Amygdala (tissue), 56 donors: ENCODE measurements around the gene NSUN5.
"Not testable (repeated sequence)": the region's sequence is repeated elsewhere in the genome, so short reads cannot be mapped to it uniquely, and the experiment has no call there.

Source experiments
- DNase-seq, 56 donors: peaks; one replicate each; lab custom pipeline; 2025; lab: John Stamatoyannopoulos, UW

NSUN5 gene

DNA sequence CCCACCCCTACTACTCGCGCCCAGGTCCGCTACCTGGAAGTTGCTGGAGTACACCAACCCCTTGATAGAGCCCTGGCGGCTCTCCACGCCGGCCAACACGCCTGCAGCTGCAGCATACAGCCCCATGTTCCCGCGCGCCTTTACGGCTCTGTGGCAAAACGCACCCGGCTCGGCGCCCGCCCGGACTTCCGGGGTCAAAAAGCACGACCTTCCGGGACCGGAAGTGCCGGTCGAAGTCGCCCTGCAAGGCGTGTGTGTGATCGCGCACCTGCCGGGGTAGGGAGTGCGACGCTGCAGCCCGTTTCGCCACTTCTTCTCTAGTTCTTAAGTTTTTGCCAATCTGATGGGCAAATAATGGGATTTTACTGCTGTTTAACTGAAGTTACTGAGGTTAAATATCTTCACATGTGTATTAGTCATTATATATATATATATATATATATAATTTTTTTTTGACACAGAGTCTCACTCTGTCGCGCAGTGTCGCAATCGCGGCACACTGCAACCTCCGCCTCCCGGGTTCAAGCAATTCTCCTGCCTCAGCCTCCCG, at the start of gene NSUN5:
Gene NSUN5 (minus strand): TSS at position 162 of the 550 bp plus-strand sequence. CDS start 36 bp downstream, at position 126.
- peak in 55 of 56 donors; percentile 11 to 86 (median 63) for DNase-seq

DNA sequence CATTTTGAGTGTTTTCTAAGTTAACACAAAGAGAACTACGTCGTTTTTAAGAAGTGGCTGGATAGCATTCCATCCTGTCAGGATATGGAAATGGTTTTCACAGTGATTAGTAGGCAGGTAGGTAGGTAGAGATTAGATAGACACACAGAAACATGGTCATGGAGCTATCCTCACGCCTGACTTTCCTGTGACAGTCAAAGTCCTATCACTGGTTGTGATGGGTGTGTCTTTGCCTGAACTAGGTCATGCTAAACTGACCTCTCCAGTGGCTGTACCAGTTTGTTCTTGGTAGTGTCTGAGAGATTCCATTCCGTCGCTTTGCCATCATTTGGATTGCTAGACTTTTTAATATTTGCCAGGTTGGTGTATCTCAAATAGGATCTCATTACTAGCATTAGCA, 47.5 kb upstream of the NSUN5 start:
- DNase-seq, result no peak

DNA sequence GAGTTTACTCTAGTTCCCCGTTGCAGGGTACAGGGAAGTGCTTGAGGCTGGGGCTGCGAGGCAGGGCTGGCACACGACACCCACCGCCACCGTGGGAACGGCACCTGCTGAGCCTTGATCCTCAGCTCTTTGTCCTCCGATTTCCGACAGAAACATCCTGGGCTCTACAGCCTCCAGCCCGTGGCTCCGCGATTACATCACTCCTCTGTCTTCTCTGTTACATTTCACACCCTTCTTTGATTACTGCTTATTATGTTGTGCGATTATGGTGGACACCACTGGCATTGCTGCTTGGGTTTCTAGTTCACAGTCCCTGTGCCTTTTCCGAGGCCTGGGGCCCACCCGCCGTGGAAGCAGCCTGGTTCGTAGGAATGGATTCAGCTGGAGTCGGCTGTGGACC, 46.2 kb upstream of the NSUN5 start:
- no peak for DNase-seq

DNA sequence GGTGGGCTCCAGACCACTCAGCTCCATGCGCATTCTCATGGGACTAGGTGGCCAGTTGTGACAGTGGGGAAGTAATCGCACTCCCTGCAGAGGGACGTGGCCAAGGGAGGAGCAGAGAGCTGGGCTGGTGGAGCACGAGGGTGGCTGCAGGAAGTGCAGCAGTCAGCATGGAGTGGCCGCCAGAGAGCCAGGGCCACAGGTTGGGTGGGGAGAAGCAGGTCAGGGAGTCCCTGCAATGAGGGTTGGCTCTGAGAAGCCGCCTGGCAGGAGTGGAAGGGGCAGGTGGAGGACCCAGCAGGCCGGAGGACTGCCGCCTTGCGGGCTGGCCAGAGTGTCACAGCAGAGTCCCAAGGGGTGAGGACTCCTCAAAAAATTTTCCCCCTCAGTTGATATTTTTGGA, 45.6 kb upstream of the NSUN5 start:
- DNase-seq, result no peak

DNA sequence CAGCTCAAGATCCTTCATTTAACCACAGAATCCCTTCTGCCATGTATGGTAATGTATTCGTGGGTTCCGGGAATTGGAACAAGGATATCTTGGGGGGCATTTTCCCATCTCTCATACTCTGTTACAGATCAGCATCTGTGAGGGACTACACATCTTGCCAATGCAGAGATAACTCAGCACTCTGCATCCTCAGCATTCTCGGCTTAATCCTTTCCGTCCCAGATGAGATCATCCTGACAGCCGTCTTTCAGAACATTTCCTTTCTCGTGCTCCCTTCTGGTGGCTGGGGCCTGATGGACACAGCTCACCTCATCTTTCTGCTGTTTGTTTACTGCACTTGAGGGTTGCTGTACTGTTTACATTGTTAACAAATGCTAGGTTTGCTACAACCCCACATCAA, 44.6 kb upstream of the NSUN5 start:
- DNase-seq, result no peak

DNA sequence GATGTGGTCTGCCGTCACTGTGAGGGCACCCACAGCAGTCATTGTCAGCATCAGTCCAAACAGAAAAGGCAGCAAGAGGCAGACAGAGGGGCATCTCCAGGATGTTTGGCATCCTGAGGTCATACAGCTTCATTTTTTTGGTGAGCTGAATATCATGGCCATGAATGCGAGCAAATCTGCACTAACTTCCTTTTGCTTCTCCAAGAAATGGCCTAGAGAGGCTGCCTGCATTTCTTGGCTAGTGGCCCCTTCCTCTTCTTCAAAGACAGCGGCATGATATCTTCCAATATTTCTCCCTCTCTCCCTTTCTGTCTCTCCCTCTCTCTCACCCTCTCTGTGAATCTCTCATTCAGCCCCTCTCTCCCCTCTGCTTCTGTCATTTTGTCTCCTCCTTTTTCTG, 44.2 kb upstream of the NSUN5 start:
- no peak for DNase-seq

DNA sequence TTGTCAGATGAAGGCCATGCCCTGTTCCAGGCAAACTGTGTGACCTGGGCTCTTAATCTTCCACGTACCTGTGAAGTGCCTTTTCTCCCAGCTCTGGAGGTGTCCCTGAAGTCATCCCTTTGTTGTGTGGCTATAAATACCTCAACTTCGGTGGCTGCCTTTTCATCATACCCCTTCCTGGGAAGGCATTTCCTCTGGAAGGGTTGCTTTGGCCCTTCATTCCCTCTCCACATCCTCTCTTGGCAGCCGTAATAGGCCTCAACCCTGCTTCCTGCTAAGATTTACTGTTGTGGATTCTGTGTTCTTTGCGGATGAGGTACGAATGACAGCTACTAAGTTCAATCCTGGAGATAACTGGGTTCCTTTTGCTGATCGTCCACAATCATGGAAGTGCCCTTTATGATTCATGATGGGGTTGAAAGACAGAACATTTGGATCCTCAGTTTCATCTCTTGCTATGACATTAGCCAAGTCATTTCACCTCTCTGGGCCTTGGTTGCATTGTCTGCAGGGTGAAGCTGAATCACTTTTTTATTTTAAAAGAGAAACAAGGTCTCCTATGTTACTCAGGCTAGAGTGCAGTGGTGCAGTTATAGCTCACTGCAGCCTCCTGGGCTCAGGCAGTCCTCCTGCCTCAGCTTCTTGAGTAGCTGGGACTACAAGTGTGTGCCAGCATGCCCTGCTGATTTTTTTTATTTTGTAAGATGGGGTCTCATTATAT, 43.0 kb upstream of the NSUN5 start:
- no peak for DNase-seq

DNA sequence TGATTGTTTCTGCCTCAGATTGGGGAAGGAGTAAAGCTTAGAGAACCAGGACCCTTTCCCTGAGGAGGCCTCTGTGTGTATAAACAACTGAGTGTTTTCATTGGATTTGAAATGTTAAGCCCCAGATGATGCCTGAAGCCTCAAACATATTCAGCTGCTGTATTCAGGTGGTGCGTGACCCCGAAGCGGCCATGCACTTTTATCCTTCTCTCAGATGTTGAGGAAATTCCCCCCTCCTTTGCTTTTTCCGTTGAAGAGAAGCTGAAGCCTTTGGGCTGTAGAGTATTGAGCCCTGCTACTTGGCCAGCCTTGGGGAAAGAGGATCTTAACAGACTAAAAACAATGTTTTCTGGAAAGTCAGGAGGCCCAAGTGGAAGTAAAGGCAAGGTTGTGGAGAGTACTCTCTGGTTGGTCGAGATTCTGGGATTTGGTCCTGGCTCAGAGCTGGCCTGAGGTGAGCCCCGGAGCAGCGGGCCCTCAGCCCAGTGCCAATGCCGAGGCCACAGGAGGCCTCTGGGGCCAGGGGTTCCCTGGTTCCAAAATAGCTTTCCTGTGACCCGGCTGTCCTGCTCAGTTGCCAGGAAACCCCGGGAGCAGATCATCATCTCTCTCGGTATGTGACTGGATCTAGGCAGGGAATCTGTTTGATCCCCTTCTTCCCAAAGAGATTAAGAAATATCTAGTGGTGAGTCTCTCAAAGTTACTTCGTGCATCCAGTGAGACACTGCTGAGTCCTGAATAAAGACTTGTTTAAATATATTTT, 41.9 kb upstream of the NSUN5 start:
- DNase-seq, result no peak

DNA sequence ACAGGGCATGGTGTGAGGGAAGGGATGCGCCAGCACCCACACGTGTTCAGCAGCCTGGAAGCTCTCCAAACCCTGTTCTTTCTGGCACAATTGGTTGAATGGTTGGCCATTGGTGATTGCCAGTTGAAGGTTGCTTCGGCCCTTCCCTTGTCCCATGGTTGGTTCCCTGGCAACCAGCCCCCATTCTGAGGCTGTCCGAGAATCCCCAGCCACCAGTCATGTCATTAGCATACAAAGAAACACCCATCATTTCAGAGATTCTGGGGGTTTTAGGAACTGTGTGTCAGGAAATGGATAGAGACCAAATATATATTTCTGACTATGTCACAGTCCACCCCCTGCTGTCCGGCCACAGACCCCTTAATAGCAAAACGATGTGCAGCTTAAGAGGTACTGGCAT, 41.1 kb upstream of the NSUN5 start:
- DNase-seq, result no peak

DNA sequence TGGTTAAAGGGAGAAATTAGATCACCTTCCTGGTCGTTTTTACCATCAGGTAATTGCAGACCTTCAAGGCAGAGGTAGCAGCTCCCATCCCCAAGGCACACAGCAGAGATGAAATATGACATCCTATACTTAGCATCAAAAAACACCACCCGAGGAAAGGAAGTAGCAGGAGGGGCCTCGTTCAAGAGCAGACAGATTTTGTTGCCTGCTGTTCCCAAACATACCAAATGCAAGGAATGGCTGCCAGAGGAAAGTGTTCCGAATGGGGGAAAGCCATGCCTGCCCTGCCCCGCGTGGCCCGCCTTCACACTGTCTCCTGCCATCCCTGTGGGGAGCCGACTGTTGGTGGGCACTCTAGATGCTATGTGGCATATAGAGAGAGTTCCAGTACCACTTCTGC, 37.3 kb upstream of the NSUN5 start:
- DNase-seq, result no peak

DNA sequence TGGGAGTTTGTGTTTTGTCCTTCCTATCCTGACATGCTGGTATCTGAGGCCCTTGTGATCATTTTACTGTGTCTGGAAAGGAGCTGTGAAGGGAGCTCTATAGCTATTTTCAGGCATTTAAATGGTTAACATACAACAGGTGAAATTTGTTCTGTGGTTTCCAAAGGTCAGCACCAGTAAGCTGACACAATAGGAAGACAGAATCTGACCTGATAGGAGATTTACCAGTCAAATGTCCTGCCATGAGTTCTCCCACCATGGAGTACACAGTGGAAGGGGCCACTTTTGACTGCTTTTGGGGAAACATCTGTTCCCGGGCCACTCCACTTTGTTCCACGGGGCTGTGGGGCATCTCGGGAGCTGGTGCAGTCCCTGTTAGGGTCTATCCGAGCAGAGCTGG, 36.9 kb upstream of the NSUN5 start:
- DNase-seq, result no peak

DNA sequence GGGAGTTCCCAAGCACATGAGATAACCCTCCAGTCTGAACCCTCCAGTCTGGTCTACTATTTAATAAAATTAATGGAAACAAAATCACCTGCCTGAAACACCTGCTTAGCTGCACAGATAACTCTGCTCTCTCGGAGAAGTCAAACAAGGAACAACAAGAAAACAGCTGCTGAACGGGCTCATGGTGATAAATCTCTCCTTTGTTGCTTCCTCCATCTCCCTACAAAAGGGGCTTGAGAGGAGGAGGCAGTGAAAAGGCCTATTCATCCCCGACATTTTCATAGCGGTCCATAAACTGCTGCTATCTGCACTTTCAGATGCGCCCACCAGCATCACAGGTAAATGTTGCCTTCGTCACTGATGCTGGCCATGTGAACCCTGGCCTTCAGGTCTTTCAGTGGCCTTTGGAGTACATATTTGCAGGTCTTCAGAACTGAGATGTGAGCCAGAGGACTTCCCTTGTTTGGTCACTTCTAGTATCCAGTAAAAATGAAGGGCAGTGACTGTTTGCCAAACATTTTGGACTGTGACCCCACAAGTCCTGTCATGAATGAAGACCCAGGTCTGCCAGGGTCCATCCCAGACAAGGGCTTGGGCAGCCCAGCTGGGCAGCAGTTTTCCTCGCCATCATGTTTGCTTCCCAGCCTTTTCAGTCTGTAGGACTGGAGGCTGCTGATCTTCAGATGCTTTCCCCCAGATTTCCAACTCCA, 35.2 kb upstream of the NSUN5 start:
- no peak for DNase-seq

DNA sequence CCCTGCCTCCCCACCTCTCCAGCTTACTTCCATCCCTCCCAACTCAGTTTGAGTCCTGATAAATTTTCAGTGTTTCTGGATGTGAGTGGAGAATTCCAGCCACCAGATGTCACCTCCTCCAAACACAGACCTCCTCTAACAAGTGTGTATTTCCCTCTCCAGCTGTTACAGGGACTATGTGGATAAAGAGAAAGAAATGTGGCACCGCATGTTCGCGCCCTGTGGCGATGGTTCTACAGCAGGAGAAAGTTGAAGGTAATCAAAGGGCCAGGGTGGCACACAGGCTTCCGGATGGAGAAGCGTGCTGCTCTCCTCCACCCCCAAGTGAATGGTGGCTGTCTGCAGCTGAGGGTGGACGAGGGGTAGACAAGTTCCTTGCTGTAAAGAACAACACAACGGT, 34.0 kb upstream of the NSUN5 start:
- DNase-seq, result peak in 9 of 56 donors; percentile 6 to 41 (median 10)

DNA sequence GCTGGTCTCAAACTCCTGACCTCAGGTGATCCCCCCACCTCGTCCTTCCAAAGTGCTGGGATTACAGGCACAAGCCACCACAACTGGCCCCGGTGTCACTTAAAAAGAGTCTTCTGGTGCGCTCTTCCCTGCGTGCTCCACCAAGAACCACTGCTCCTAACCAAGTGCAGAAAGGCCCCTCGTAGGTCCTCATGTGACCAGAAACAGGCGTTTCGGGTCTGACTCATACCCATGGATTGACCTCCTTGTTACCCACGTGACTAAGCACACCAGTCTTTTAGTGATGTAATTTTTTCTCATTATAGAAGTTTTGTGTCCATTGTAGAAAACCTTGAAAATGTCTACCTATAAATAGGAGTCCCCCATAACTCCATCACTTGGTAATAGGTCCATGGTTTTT, 33.3 kb upstream of the NSUN5 start:
- no peak for DNase-seq

DNA sequence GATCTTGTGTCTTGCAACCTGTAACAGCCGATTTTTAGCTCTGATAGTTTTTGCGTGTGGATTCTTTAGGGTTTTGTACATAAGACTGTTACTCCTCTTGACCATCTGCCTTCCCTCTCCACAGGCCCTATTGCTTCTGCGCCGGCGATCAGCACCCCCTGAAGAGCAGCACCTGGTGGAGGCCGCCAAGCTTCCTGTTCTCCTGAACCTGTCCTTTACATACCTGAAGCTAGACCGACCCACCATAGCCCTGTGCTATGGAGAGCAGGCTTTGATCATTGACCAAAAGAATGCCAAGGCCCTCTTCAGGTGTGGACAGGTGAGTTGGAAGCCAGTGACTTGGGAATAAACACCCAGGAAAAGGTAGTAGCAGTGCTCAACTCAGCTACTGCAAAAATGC, 31.9 kb upstream of the NSUN5 start:
- DNase-seq, result no peak

DNA sequence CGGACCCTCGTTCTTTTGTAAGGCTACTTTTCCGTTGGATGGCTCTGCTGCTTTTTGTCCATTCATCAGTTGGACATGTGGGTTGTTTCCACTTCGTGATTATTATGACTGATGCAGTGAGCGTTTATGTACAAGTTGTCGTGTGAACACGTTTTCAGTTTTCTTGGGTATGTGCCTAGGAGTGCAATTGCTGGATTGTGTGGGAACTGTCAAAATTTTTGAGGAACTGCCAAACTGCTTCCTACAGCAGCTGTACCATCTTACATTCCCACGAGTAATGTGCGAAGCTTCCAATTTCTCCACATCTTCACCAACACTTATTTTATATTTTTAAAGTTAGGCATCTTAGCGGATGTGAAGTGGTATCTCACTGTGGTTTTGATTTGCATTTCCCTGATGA, 29.7 kb upstream of the NSUN5 start:
- no peak for DNase-seq

DNA sequence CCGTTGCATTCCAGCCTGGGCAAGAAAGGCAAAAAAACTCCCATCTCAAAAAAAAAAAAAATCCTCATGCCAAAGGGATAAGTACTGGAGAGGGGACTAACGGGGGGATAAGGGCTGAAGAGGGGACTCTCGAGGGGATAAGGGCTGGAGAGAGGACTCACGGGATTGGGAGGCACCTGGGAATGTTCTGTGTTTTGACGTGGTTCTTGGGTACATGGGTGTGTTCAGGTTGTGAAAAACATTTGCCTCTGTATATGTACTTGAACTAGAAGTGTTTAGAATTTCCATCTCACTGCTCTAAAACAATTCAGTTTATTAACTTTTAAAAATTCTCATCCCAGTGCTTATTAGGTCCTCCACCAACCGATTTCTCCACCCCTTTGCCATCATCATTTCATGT, 23.8 kb upstream of the NSUN5 start:
- DNase-seq, result no peak

DNA sequence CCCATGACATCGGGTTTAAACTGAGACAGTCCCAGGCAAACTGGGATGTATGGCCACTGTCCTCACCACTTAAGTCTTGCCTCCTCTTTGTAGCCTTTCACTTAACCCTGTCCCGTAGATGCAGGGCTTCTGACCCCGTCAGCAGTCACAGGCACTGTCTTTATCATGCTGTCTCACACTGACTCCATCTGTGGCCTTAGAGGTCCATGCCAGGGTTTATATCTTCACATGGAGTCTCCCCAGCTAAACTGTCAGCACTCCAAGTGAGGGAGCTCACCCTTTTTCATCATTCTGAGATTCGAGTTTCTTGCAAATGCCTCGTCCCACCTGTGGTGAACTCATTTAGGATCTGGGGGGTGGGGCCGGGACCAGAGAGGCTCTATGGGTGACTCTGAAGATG, 22.1 kb upstream of the NSUN5 start:
- DNase-seq, result no peak

DNA sequence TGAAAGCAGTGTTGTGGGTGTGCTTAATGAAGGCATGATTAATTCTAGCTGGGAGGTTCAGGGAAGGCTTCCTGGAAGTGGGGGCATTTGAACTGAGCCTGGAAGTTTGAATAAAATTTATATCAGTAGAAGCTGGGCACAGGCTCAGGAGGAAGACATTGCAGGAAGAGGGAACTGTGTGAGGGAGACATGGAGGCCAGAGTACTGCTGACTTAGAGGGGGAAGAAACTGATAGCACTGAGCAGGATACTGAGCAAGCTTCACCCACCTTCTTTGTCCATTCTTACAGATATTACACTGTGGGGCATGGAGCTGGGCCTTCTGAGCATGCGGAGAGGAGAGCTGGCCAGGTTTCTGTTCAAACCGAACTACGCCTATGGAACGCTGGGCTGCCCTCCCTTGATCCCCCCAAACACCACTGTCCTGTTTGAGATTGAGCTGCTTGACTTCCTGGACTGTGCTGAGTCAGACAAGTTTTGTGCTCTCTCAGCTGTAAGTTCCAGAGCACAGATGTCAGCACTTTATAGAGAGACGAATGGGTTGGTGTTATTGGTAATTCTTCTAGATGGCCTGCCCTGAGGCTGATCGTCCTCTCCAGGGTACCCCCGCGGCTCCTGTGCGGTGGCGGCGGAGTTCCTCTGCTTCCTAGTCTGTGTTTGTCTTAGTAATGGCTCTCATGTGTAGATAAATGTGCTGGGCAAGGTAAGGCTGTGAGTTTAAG, 21.4 kb upstream of the NSUN5 start:
- no peak for DNase-seq

DNA sequence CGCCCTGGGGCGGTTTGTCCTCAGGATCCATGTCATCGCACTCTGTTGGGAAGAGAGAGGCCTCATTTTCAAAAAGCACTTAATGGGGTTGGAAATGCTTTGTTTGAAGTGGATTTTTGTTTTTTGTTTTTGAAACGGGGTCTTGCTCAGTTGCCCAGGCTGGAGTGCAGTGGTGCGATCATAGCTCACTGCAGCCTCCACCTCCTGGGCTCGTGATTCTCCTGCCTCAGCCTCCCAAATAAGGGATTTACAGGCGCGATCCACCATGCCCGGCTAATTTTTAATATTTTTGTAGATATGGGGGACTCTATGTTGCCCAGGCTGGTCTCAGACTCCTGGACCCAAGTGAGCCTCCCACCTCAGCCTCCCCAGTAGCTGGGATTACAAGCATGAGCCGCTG, 20.1 kb upstream of the NSUN5 start:
- DNase-seq, result no peak

DNA sequence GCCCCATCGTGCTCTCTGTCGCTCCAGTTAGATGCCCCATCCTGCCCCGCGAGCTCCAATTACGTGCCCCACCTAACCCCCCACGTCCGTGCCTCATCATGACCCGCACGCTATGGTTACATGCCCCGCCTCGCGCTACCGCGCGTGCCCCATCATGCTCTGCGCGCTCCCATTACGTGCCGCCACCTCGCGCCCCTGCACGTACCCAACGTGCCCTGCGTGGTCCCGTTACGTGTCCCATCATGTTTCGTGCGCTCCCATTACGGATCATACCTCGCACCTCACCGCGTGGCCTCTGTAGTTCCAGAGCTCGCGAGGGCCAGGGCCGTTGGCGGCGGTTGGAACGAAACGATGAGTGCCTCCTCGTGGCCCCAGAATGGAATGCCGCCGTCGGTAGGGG, 19.3 kb upstream of the NSUN5 start, which contains the start of the genes FKBP6 and TRIM50:
Gene FKBP6 (plus strand): TSS at position 240 of the 400 bp plus-strand sequence. CDS start 268 bp downstream, outside the sequence.
Gene TRIM50 (minus strand): TSS at position 161 of the 400 bp plus-strand sequence. CDS start 3,295 bp downstream, outside the sequence.
- DNase-seq, result not testable (repeated sequence)
